HS-27A (cell line): ENCODE results near the gene NWD2.
"Not testable (repeated sequence)": the region's sequence is repeated elsewhere in the genome, so short reads cannot be mapped to it uniquely, and the experiment has no call there.

ENCODE experiments used
- DNase-seq: peaks from one replicate; pipeline ENCODE4 v3.0.0-alpha.2; 2012; ENCODE audit warnings: low read depth, missing footprints

Gene NWD2

DNA sequence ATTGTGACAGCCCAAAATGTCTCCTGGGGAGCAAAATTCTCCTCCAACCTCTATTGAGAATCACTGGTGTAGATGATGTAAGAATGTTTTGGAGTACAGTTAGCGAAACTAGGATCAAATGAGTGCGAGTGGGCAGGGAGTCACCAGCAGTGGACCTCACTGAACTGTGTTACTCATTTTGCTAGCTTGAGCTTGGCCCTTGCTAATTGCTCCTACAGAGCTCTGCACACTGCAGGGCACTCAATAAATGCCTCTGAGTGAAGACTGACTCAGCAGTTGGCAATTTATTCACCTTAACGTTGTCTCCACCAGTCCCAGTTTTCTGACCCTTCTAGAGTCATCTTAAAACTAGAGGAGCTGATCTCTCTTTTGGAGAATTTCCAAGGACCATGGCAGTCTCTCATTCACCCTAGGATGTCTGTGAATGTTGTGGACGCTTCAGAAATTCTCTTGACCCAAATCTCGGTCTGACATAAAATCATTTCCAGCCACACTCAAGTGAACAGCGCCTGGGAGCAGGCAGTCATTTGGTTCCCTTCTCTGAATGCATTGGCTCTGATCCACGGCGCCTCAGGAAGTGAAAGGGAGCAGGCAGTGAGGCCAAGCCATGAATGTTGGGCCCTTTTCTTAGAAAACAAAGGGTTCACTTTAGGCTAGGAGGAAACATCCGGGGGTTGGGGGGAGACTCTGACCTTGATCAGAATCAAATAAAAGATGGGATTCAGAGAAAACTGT, 148.1 kb downstream of the NWD2 start:
- DNase-seq: no peak

DNA sequence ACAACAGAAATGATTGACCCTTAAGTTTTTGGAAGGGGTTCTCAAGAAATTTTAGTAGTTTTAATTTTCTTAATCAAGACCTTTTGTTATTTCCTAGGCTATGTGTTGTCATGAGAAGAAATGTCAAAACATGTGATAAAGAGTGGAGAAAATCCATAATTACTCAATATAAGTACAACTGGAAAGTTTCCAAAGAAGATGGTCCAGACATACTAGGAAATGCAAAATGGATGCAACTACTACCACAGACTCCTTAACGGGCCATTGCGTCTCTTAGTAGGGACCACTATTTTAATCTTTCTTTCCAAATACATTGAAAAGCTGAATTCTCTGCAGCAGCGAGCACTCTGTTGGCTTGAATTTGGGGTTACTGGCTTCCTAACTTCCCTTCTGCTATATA, 148.8 kb downstream of the NWD2 start:
- DNase-seq: no peak

DNA sequence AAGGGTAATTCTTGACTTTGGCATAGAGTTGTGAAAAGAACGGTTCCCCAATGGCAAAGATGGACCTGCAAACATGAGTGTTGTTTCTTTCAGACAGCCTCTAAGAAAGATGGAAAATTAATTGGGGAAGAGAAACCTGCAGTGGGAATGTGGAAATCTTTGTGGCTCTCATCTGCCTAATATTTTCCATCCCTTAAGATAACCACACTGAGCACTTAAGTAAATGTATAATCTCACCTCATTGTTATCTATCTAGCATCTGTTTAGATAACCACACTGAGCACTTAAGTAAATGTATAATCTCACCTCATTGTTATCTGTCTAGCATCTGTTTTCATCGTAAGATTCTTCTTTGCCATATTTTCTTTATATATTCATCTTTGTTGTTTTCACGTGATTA, 149.3 kb downstream of the NWD2 start:
- no peak for DNase-seq

DNA sequence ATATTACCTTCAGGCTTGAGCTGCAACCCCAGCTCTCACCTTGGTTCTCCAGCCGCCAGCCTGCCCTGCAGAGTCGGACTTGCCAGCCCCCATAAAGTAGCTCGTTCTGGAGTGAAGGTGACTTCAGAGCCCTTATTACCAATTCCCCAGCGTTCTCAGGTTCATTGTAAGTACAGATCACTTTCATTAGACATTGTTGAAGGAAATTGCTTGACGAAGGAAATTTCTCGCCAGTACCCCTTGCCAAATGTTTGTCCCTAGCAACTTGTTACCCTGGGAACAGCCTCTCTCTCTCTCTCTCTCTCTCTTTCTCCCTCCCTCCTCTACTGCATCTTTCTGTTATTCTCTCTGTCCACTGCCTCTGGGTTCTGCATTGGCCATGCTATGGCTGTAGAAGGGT, 153.0 kb downstream of the NWD2 start:
- DNase-seq: no peak

DNA sequence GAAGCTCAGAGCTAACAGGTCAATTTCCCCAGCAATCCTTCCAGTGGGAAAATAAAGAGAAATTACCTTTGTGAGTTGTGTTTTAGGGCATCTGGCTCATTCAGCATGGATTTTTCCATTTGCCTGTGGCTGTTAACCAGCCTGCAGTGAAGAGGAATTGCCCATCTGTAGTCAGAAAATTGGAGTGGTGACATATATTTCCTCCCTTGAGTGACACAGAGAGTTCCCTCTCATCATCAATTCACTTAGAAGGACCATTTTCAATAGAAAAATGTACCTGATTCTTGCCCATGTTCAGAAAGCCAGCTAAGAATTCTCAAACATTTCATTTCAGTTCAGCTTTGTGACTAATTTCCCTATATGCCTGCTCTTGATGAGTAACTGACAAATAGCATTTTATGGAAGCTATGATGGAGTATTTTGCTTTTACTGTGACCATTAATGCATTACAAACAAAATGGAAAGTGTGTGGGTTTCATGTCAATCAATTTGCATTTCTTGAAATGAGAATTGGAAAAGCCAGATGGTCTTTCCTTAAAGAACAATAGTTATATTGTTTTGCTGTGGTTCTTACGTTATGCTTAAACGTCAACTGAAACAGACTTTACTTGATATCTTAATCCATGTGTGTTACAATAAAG, 155.8 kb downstream of the NWD2 start:
- no peak for DNase-seq

DNA sequence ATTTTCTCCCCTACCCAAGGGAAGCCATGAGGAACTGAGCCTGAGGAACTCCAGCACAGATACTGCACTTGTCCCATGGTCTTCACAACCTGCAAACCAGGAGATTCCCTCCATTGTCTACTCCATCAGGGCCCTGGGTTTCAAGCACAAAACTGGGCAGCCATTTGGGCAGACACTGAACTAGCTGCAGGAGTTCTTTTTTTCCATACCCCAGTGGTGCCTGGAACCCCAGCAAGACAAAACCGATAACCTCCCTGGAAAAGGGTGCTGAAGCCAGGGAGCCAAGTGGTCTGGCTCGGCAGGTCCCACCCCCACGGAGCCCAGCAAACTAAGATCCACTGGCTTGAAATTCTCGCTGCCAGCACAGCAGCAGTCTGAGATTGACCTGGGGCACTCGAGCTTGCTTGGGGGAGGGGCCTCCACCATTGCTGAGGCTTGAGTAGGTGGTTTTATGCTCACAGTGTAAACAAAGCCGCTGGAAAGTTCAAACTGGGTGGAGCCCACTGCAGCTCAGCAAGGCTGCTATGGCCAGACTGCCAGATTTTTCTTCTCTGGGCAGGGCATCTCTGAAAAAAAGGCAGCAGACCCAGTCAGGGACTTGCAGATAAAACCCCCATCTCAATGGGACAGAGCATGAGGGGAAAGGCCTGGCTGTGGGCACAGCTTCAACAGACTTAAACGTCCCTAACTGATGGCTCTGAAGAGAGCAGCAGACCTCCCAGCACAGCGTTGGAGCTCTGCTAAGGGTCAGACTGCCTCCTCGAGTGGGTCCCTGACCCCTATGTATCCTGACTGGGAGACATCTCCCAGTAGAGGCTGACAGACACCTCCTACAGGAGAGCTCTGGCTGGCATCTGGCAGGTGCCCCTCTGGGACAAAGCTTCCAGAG, 163.6 kb downstream of the NWD2 start:
- not testable (repeated sequence) for DNase-seq

DNA sequence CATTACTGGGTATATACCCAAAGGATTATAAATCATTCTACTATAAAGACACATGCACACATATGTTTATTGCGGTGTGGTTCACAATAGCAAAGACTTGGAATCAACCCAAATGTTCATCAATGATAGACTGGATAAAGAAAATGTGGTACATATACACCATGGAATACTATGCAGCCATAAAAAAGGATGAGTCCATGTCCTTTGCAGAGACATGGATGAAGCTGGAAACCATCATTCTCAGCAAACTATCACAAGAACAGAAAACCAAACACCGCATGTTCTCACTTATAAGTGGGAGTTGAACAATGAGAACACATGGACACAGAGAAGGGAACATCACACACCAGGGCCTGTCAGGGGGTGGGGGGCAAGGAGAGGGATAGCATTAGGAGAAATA, 169.1 kb downstream of the NWD2 start:
- DNase-seq: not testable (repeated sequence)

DNA sequence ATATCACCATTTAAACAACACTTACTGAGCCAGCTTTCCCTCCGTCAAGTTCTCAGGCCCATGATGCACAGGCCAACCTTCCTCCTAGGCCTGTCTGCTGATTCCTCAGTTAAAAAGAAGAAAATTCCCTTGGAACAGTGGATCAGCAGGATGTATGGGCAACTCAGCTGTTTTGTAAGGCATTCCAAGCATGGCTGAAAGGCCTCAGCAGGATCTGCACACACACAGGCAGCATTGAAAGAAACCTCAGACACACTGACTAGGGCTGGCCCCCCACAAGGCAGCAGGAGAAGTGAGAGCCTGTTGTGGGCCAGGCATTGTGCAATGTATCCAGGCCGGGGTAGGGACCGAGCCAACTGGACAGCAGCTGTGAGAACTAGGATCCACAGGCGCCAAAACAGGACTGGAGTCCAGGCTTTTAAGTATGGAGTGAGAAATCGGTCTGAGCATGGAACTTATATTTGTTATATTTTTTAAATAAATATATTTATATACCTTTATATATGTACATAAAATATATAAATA, 171.4 kb downstream of the NWD2 start:
- DNase-seq: no peak

DNA sequence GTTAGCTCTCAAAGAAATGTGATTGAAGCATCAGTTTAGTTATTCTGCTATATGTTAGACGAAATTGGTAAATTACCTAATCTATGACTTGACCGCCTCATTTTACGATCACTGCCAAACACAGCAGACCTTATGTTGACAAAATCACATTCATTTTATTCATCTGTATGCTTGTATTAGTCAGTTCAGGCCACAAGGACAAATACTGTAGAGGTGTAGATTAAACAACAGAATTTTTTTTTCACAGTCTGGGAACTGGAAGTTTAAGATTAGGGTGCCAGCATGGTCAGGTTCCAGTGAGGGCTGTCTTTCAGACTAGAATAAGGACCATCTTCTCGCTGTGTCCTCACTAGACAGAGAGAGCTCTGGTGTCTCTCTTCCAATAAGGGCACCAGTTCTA, 177.1 kb downstream of the NWD2 start:
- DNase-seq: no peak

DNA sequence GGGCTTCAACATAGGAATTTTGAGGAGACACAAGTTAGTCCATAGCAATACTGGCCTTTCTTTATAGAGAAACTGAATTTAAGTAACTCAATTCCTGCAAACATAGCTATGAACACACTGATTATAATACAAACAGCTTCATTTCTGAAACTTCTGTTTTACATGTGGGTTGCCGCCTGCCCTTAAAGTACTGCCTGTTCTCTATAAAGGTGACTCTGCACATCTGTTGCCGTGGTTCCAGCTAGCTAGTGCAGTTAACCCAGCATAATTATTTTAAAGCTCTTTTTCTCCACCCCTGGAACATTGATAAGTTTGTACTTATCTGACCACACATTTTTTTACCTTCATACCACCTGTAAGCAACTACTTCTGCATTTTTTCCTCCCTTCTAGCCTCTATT, 177.6 kb downstream of the NWD2 start:
- DNase-seq: no peak

DNA sequence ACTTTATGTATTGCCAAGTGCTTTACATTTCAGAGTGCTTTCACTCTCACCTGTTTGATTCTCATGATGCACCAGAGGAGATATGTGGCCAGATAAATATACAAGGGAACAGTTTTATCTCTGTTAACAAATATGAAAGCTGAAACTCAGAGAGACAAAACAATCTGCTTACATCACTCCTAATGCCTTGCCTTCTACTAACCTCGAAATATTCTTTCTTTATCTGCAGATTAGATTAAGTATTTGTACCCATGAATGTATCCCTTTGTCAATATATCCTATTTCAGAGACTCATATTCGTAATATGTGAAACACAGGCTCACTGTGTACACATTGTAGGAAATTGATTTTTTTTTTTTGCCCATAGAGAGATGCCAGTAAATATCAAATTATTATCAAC, 178.1 kb downstream of the NWD2 start:
- DNase-seq: no peak

DNA sequence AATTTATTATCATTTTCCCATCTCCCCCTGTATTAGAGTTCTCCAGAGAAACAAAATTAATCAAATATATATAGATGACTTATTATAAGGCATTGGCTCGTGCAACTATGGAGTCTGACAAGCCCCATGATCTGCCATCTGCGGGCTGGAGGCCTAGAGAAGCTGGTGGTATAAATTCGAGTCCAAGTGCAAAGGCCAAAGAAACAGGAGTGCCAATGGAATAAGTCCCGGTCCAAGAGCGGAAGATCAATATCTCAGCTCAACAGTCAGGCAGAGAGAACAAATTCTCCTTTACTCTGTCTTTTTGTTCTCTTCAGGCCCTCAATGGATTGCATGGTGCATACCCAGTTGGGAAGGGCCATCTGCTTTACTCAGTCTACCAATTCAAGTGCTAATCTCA, 178.8 kb downstream of the NWD2 start:
- no peak for DNase-seq

DNA sequence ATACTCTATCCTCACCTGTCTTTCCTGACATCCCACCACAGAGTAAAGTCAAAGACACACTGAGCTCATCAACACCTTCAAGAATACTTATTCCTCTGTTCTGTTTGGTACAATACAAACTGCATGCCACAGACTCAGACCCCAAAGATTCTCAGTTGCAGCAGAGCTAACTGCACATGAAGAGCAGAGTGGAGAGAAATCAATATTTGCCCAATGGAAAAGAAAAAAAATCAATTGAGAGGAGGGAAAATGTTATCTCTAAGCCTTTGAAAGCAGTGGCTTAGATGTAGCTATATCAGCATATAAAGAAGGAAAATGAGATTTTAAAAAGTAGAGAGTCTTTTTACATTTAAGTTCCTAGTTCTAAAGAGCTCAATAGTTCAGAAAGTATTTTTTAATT, 180.2 kb downstream of the NWD2 start:
- no peak for DNase-seq

DNA sequence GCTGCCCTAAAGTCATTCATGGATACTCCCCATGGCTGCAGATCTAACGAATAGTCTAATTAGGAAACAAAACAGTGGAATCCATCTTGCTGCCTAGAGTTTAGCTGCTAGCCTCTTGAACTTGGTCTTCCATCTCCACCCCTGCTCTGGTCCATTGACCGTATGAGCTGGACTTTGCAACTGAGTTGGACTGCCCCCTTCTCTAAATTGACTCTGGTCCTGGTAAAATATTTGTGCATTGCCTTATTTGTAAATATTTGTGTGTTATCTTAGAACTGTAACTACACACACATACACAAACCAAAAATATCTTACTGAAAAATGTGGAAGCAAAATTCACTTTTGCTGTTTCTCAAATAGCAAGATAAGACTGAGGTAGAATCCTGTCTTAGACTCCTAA, 181.3 kb downstream of the NWD2 start:
- DNase-seq: no peak

DNA sequence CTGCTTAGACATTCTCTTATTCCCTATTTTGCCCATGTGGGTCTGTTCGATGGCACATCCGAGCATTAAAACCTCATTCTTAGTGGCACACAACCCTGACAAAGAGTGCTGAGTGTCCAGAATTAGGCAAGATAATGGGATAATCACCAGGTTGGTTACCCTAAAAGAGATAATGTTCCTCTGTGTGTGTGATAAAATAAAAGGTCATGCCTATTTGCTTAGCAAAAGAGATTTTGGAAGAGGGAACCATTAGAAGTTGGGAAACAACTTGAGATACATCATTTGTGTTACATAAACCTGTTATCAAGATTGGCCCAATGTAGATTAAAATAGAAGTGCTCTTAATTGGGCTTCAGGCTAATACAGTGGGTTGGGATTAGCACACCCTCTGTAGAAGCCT, 182.7 kb downstream of the NWD2 start:
- no peak for DNase-seq

DNA sequence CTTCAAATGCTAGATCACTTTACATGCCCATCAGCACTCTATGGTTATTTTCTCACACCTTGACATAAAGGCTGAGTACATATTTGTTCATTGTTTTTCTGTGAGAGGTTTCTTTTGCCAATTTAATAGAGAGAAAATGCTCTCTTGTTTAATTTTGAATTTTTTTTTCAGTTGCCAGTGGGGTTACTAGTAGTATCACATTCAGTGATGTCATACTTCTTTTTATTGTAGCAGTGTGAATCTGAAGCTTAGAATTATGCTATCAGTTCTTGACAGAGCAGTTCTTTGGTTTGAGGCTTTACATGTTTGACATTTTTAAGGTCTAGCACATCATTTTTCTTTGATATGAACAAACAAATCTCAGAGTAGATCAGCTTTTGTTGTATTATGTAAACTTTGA, 185.4 kb downstream of the NWD2 start:
- DNase-seq: no peak

DNA sequence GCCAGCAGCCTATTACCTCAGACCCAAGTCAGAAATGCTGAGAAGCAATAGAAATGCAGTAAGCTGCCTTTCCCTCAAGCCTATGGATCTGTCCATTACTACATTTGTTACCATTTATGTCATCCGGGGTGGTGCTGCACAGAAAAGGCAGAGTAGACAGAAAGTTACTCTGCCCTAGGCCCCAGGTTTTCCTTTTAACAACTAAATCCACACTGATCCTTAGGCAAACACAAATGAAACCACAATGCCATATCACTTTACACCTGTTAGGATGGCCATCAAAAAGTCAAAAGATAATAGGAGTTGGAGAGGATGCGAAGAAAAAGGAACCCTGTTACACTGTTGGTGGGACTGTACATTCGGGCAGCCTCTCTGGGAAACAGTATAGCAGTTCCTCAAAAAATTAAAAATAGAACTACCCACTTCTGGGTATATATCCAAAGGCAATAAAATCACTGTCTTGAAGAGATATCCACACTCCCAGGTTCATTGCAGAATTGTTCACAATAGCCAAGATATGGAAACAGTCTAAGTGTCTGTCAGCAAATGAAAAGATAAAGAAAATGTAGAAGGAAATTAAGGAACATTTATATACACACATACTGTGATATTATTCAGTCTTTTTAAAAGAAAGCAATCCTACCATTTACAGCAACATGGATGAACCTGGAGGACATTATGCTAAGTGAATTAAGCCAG, 186.3 kb downstream of the NWD2 start:
- no peak for DNase-seq

DNA sequence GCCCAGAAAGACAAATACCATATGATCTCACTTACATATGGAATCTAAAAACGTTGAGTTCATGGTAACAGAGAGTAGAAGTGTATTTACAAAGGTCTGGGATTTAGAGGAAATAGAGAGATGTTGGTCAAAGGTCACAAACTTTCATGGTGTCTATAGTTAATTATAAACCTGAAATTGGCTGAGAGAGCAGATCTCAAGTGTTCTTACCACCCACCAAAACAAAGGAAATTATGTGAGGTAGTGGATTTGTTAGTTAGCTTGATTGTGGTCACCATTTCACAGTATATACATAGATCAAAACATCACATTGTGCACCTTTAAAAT, 186.8 kb downstream of the NWD2 start:
- no peak for DNase-seq

DNA sequence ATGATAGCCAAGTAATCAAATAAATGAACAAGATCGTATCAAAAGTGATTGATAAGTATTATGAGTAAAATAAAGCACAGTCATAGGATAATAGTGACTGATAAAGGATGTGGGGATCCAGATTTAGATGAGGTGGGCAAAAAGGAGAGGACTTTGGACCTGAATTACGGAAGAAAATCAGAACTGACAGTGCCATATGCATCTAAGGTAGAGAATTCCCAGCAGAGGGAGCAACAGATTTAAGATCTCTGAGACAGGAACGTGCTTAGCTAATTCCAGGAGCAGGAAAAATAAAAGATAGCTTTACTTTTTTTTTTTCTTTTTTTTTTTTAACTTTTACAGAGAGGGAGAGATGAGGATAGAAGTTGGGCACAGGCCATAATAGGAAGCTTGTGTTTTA, 189.9 kb downstream of the NWD2 start:
- no peak for DNase-seq

DNA sequence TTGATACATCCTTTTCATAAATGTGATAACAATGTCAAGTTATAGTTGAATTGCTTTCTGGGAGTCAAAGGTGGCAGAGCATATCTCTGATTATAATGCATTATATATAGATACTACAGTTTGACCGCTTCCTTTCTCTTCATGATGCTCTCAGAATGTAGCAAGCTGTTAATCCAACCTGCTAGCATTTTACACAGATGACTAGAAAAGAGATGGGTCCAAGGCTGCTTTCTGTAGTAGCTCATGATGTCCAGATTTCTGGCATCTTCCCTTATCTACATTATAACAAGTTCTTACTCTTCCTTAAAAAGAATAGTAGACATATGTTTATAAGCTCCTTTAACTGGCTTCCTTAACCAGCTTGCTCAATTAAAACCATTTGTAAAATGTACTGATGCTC, 192.0 kb downstream of the NWD2 start:
- DNase-seq: no peak

DNA sequence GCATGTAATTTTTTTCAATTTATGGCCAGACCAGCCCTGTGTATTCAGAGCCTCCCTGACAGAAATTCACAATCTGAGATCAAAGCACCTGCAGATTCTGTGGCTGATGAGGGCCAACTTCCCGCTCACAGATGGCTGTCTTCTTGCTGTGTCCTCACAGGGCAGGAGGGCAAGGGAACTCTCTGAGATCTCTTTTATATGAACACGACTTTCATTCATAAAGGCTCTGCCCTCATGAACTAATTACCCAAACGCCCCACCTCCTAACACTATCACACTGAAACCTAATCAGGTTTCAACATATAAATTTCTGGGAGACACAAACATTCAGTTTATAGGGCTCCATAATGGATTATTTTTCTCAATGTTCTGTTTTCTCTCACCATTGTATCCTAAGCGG, 192.6 kb downstream of the NWD2 start:
- no peak for DNase-seq

DNA sequence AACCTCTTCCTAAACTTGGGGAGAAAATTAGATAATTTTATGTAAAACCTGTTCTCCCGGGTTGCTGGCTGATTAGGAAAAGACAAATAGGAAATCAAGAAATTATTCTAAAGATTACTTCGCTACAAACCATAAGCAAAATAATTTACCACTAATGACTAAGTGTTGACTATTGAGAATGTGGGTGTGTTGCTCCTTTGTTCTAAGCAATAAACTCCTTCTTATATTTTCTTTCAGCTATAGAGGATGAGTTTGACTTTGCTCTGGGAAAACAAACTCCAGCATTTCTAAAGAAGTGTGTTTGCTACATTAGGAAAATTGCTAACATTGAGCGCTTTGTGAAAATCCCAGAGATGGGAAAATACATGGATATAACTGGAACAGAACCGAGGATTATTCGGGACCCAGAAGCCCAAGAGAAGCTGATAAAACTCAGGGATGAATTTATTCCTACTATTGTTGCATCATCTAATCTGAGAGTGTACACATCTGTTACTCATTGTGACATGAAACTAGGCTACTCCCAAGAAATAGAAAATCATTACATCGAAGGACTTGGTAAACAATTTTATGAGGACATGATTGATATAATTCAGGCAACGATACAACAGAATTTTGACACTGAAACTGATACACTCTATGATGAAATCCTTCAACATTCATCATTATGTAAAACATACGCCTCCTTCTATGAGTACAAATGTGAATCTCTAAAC, 194.2 kb downstream of the NWD2 start:
- DNase-seq: no peak
